Ramos (cell line): Measurements from ENCODE around the gene TMEM120B.

Experiments
- in situ Hi-C: fragments of 300-500 bp; cut with MboI; formaldehyde crosslinking; loops from one replicate; pipeline ENCODE4 v1.14.3; 2022; ENCODE audit warnings: low sequenced_read_pairs; ENCODE audit not compliant: unreplicated experiment

The TMEM120B gene

GRCh38 chr12:121799842-121800693 lies 87.5 kb downstream of the TMEM120B start:
- in situ Hi-C loops, result loop anchor here (10.0 kb wide), 1 partner anchor 215 kb away; no protein-coding TSS in a partner anchor

DNA sequence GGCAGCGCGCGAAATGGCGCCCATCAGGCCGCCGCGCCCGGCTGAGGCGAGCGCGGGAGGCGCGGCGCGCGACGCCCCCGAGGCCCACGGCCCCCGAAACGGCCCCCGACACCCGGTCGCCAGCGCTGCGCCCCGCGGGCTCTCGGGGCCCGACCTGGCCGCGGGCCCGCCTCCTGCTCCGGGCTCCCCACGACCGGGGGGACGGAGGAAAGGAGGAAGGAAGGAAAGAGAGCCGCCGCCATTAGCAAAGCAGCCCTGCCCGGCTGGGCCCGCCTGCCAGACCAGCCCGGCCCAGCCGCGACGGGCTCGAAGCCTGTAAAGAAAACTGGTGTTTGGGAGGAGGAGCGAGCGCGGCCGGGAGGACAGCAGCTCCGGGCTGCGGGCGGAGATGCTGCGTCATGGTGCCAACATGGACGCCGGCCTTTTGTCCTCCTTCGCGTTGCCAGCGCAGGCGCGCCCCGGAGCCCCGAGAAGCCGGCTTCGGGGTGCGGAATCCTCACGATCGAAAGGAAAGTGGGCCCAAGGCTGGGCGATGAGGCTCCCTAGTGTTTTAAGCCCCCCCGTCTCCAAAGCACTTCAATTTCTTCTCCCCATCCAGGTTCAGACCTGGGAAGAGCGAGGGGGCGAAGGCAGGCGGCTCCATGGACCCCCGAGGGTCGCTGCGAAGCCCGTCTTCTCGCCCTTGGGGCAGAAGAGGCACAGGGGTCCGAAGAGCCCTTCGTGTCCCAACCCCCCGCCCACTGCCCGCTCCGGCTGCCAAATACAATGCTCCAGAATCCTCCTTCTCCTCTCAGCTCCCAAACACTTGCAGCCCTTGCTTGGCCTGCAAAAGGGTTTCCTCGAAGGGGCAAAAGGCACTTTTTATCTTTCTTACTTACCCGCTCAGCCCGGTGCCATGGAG lies 88.4 kb downstream of the TMEM120B start:
- in situ Hi-C loops, result no loop called here

GRCh38 chr12:121801595-121802484 lies 89.3 kb downstream of the TMEM120B start:
- in situ Hi-C loops, result no loop called here

GRCh38 chr12:121802485-121802842 lies 89.9 kb downstream of the TMEM120B start:
- in situ Hi-C loops, result no loop called here

- in situ Hi-C loops, result no loop called here
These were observed 90.5 kb downstream of the TMEM120B start for GRCh38 chr12:121802843-121803698.

- in situ Hi-C loops, result no loop called here
These were observed 91.4 kb downstream of the TMEM120B start, which contains the start of gene SETD1B for GRCh38 chr12:121803861-121804416. Gene SETD1B, plus strand, starts transcription at chr12:121804009. Its CDS starts 729 bp downstream, at chr12:121804738.

GRCh38 chr12:121804417-121805111 lies 92.0 kb downstream of the TMEM120B start:
- in situ Hi-C loops, result no loop called here

DNA sequence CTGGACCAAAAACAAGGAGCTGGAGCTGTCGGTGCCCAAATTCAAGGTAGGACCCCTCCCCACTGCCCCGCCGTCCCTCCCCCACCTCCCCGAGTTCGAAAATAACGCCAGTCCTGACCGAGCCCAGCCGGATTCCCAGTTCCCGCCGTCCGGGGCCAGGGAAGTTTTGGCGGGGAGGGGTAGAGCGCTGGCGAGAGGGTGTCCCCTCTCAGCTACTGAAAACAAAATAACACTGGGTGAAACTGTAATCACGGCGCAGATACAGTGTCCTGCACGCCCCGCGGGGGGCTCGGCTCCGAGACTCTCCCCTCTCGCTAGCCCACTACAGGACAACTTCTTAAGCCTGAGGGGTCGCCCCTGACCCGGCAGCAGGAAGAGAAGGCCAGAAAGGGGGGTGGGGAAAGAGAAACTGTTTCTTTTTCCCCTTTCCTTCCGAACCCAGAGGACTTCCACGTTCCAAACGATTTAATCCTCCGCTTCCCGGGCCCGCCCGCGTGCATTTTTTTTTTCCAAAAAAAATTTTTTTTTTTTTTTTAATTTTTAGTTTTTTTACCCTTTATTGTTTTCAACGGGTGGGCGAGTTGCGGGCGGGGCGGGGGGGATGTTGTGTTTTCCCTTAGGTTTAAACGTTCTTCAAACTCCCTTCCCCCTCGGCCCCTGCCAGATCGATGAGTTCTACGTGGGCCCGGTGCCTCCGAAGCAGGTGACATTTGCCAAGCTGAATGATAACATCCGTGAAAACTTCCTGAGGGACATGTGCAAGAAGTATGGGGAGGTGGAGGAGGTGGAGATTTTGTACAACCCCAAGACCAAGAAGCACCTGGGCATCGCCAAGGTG lies 92.8 kb downstream of the TMEM120B start:
- in situ Hi-C loops, result no loop called here

- in situ Hi-C loops, result no loop called here
These were observed 93.5 kb downstream of the TMEM120B start for GRCh38 chr12:121806009-121806545.

DNA sequence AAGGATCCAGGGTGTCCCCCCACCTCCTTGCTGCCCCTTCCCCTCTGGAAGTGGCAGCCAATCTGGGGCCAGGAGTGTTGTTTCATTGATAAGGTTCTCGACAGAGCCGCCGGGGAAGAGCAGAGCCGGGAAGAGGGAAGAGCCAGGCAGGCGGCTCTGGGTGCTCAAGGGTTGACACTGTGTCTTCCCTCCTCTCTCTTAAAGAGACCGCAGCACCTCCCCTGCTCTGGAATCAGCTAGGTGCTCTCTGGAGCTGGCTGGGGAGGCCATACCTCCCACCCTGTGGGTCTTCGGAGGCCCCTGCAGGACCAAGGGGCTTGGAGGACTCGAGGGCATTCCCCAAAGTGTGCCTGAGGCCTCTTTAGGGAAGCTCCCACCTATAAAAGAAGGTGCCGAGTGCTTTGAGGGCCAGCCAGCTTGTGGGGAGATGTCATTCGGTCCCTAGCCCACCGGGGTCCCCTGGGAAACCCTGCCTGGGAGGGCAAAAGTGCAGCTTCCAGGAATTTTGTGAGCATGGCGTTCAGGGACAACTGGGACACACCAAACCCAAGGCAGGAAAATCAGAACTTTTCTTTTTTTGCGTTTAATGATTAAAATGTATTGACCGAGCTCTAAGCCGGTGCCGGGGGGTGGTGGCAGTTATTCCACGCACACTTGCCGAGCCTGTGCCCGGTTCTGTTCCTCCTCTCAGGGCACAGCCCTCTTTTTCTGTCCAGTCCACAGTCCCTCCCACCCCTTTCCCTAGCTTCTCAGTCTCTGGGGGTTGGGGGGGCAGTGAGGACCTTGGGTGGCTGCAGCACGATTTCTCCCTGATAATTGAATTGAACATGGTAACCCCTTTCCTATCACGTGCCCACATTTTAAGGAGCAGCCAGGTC lies 94.2 kb downstream of the TMEM120B start:
- in situ Hi-C loops, result no loop called here

GRCh38 chr12:121807642-121808347 lies 95.2 kb downstream of the TMEM120B start:
- in situ Hi-C loops, result no loop called here

DNA sequence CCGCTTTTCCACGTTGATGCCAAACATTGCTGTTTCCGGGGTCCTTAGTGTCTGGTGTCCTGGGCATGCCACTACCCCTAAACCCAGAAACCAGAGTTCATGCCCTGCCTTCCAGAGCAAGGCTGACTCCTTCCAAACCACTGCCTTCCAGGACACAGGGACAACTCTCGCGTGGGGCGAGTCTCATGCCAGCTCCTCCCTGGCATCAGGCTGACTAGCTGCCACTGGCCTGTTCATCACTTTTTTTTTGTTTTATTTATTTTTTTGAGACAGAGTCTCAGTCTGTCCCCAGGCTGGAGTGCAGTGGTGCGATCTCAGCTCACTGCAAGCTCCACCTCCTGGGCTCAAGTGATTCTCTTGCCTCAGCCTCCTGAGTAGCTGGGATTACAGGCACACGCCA lies 96.1 kb downstream of the TMEM120B start:
- in situ Hi-C loops, result no loop called here

GRCh38 chr12:121809712-121810116 lies 97.2 kb downstream of the TMEM120B start:
- in situ Hi-C loops, result no loop called here

- in situ Hi-C loops, result no loop called here
These were observed 97.8 kb downstream of the TMEM120B start for GRCh38 chr12:121810234-121810817.

DNA sequence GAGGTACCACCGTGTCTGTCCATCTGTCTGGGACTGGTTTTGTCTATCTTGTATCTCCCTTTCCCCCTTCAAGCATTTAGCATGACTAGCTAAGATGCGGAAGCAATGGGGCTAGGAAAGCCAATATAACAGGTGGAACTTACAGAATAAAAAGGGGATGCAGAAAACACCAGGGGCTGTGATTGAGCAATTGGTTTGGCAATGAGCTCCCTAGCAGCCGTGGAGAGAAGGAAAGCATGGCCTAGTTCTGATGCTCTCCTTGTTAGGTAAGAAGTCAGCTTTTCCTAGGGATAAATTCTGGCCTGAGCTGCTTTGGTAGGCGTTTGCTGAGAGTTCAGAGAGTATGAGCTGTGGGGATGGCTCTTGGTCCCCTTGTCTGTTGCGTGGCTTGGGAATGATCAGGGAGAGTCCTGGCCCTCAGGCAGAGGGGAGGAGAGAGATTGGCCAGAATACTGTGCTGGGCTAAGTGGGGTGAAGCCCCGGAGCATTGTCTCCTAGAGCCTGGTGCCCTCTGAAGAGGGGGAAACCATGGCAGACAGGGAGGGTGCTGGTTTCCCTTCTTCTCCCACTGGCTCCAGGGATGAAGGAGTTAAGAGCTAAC lies 98.4 kb downstream of the TMEM120B start:
- in situ Hi-C loops, result no loop called here
